Neural progenitor cell (in vitro differentiated cells): ENCODE measurements around the gene UCP3. TPM values are rescaled to one million over a fixed set of nuclear protein-coding genes. Genes with fewer than 3 reads are reported as not detected.

Experiments used
- DNase-seq: peaks from one replicate; pipeline ENCODE4 v3.0.0-alpha.2; 2016; ENCODE audit warnings: low spot score
- H2AFZ ChIP-seq: fragments of 200-600 bp; sonication (generic); replicated peaks from 2 replicates; pipeline ENCODE4 v1.6.1; 2016; ENCODE audit warnings: antibody characterized with exemption
- H3F3A ChIP-seq: fragments of 200-600 bp; sonication (generic); 2 replicates; pipeline ENCODE4 v1.6.1; 2016; ENCODE audit warnings: antibody characterized with exemption, low read depth
- H3K27ac ChIP-seq: fragments of 200-600 bp; sonication (generic); 2 replicates; pipeline ENCODE4 v1.5.1; 2016; ENCODE audit warnings: mild to moderate bottlenecking
- H3K27me3 ChIP-seq: fragments of 200-600 bp; sonication (generic); 2 replicates; pipeline ENCODE4 v1.6.1; 2016; ENCODE audit warnings: mild to moderate bottlenecking, moderate library complexity
- H3K36me3 ChIP-seq: fragments of 200-600 bp; sonication (generic); 2 replicates; pipeline ENCODE4 v1.5.1; 2016
- H3K4me1 ChIP-seq: fragments of 200-600 bp; sonication (generic); 2 replicates; pipeline ENCODE4 v1.6.1; 2016; ENCODE audit warnings: mixed run types
- H3K4me2 ChIP-seq: fragments of 200-600 bp; sonication (generic); 2 replicates; pipeline ENCODE4 v1.6.1; 2016
- H3K4me3 ChIP-seq: fragments of 200-600 bp; sonication (generic); 2 replicates; pipeline ENCODE4 v1.5.1; 2016
- H3K79me2 ChIP-seq: fragments of 200-600 bp; sonication (generic); 2 replicates; pipeline ENCODE4 v1.6.1; 2016; ENCODE audit warnings: low read depth
- H3K9ac ChIP-seq: fragments of 200-600 bp; sonication (generic); 2 replicates; pipeline ENCODE4 v1.6.1; 2016
- H3K9me3 ChIP-seq: fragments of 200-600 bp; sonication (generic); 2 replicates; pipeline ENCODE4 v1.5.1; 2016; ENCODE audit warnings: low read depth
- H4K20me1 ChIP-seq: fragments of 200-600 bp; sonication (generic); 2 replicates; pipeline ENCODE4 v1.6.1; 2016; ENCODE audit warnings: low read depth
- H3K27ac Mint-ChIP-seq: 3 replicates; pipeline ENCODE4 v1.8.0; 2021; ENCODE audit warnings: mixed read lengths
- H3K27me3 Mint-ChIP-seq: 2 replicates; pipeline ENCODE4 v1.8.0; 2022; ENCODE audit warnings: low read depth, mild to moderate bottlenecking, inconsistent platforms, moderate library complexity, mixed read lengths; ENCODE audit not compliant: insufficient read depth
- H3K36me3 Mint-ChIP-seq: 3 replicates; pipeline ENCODE4 v1.8.0; 2021; ENCODE audit warnings: mixed read lengths
- H3K4me1 Mint-ChIP-seq: 3 replicates; pipeline ENCODE4 v1.8.0; 2021; ENCODE audit warnings: mixed read lengths
- H3K4me3 Mint-ChIP-seq: 3 replicates; pipeline ENCODE4 v1.8.0; 2021; ENCODE audit warnings: mild to moderate bottlenecking, moderate library complexity, mixed read lengths
- H3K9me3 Mint-ChIP-seq: 3 replicates; pipeline ENCODE4 v1.8.0; 2020; ENCODE audit warnings: mixed read lengths
- CTCF ChIP-seq: fragments of 200-600 bp; sonication (generic); IDR thresholded peaks from 2 replicates; pipeline ENCODE4 v1.5.1; 2017; ENCODE audit warnings: antibody characterized with exemption, mild to moderate bottlenecking
- EZH2 ChIP-seq: fragments of 200-600 bp; sonication (generic); IDR thresholded peaks from 2 replicates; pipeline ENCODE4 v1.6.1; 2017; ENCODE audit warnings: antibody characterized with exemption, mild to moderate bottlenecking, moderate library complexity
- EZH2phosphoT487 ChIP-seq: fragments of 200-600 bp; sonication (generic); IDR thresholded peaks from 2 replicates; pipeline ENCODE4 v1.6.1; 2017; ENCODE audit warnings: antibody characterized with exemption
- total RNA-seq: library from RNA; depleted of rRNA; stranded (reverse); fragments of >200 nt; gene quantifications from 2 replicates; pipeline ENCODE4 v1.2.3, GENCODE V29; 2015; ENCODE audit warnings: low replicate concordance

The UCP3 gene
- total RNA-seq, 1 donor from 2014 or later = not detected

- Mint-ChIP-seq H3K4me1 (no peaks in the 10 kb centered on the region), H3K4me3 (no peak overlapping the region), H3K9me3 (no peaks in the 10 kb centered on the region), H3K36me3 (peaks cover 12% of the 10 kb centered on the region), H3K27me3 (peaks cover 3% of the 10 kb centered on the region), H3K27ac (no peak overlapping the region)
- TF ChIP-seq EZH2 = no peak
- Histone ChIP-seq H3K9ac (no peak overlapping the region), H3K9me3 (no peaks in the 10 kb centered on the region), H4K20me1 (no peaks in the 10 kb centered on the region), H3K36me3 (no peaks in the 10 kb centered on the region), H2AFZ (no peak overlapping the region), H3K27ac (no peak overlapping the region), H3K4me1 (no peaks in the 10 kb centered on the region), H3K79me2 (no peaks in the 10 kb centered on the region), H3K4me3 (no peak overlapping the region), H3K4me2 (no peak overlapping the region), H3K27me3 (no peaks in the 10 kb centered on the region), H3F3A (no peaks in the 10 kb centered on the region)
- DNase-seq = no peak
Observed at GRCh38 chr11:74021998-74022397, 13.1 kb upstream of the UCP3 start.

- no peaks in the 10 kb centered on the region for H3K27me3 ChIP-seq
- no peaks in the 10 kb centered on the region for H4K20me1 ChIP-seq
- H3K4me1 ChIP-seq = no peaks in the 10 kb centered on the region
- no peak overlapping the region for H3K27ac ChIP-seq
- H3K36me3 ChIP-seq = no peaks in the 10 kb centered on the region
- H3K9me3 ChIP-seq = no peaks in the 10 kb centered on the region
- no peak overlapping the region for H2AFZ ChIP-seq
- H3F3A ChIP-seq = no peaks in the 10 kb centered on the region
- H3K4me3 ChIP-seq = no peak overlapping the region
- no peak for TF ChIP-seq EZH2
- no peak for TF ChIP-seq EZH2phosphoT487
- no peak for TF ChIP-seq CTCF
- no peaks in the 10 kb centered on the region for H3K79me2 ChIP-seq
- H3K9me3 Mint-ChIP-seq = no peaks in the 10 kb centered on the region
- no peak overlapping the region for H3K4me2 ChIP-seq
- no peak for DNase-seq
- H3K4me3 Mint-ChIP-seq = no peak overlapping the region
- H3K36me3 Mint-ChIP-seq = peaks cover 20% of the 10 kb centered on the region
- H3K9ac ChIP-seq = no peak overlapping the region
- H3K27me3 Mint-ChIP-seq = peaks cover 8% of the 10 kb centered on the region
- H3K27ac Mint-ChIP-seq = no peak overlapping the region
- no peaks in the 10 kb centered on the region for H3K4me1 Mint-ChIP-seq
Observed at GRCh38 chr11:74020539-74020938, 11.7 kb upstream of the UCP3 start.

- Histone ChIP-seq H2AFZ (no peak overlapping the region), H3K4me2 (no peak overlapping the region), H3K4me1 (no peaks in the 10 kb centered on the region), H3K9ac (no peak overlapping the region), H3K27ac (no peak overlapping the region), H3K4me3 (no peak overlapping the region), H3F3A (no peaks in the 10 kb centered on the region), H3K79me2 (no peaks in the 10 kb centered on the region), H3K27me3 (no peaks in the 10 kb centered on the region), H4K20me1 (no peaks in the 10 kb centered on the region), H3K9me3 (no peaks in the 10 kb centered on the region), H3K36me3 (no peaks in the 10 kb centered on the region)
- Mint-ChIP-seq H3K9me3 (no peaks in the 10 kb centered on the region), H3K4me1 (no peaks in the 10 kb centered on the region), H3K27ac (no peak overlapping the region), H3K36me3 (peaks cover 21% of the 10 kb centered on the region), H3K4me3 (no peak overlapping the region), H3K27me3 (peaks cover 8% of the 10 kb centered on the region)
- TF ChIP-seq CTCF (no peak), EZH2 (no peak), EZH2phosphoT487 (no peak)
- no peak for DNase-seq
Observed at GRCh38 chr11:74019860-74020259, 11.0 kb upstream of the UCP3 start.

GRCh38 chr11:74019104-74019738 lies 10.3 kb upstream of the UCP3 start:
- H3K36me3 ChIP-seq = no peaks in the 10 kb centered on the region
- Mint-ChIP-seq H3K36me3 (peaks cover 21% of the 10 kb centered on the region), H3K4me3 (no peak overlapping the region), H3K9me3 (no peaks in the 10 kb centered on the region), H3K4me1 (no peaks in the 10 kb centered on the region), H3K27me3 (peaks cover 8% of the 10 kb centered on the region), H3K27ac (no peak overlapping the region)
- no peak overlapping the region for H3K4me2 ChIP-seq
- H3K4me3 ChIP-seq = no peak overlapping the region
- no peaks in the 10 kb centered on the region for H3K79me2 ChIP-seq
- H3K9me3 ChIP-seq = no peaks in the 10 kb centered on the region
- no peak for DNase-seq
- no peaks in the 10 kb centered on the region for H4K20me1 ChIP-seq
- H2AFZ ChIP-seq = no peak overlapping the region
- H3K27ac ChIP-seq = no peak overlapping the region
- H3K4me1 ChIP-seq = no peaks in the 10 kb centered on the region
- H3K9ac ChIP-seq = no peak overlapping the region
- TF ChIP-seq EZH2 (no peak), CTCF (no peak), EZH2phosphoT487 (no peak)
- no peaks in the 10 kb centered on the region for H3K27me3 ChIP-seq
- no peaks in the 10 kb centered on the region for H3F3A ChIP-seq
